Upper lobe of left lung (tissue), 6 donors: ENCODE data around the gene COL23A1. TPM values are rescaled to one million over a fixed set of nuclear protein-coding genes. Genes with fewer than 3 reads are reported as not detected.

Experiments
- ATAC-seq, 2 donors: fragments of 200-7000 bp; cut with Tn5 transposase; one replicate each; pipeline ENCODE4 v1.9.1; 2022; ENCODE audit warnings: mild to moderate bottlenecking in 2 of 2, moderate library complexity in 2 of 2; ENCODE audit not compliant: low FRiP score in 2 of 2
- DNase-seq, 2 donors: peaks; one replicate each; pipeline ENCODE4 v3.0.0-alpha.2; 2019 to 2020
- H3K27ac ChIP-seq, 4 donors: fragments of 200-600 bp; sonication (generic); one replicate each; pipeline ENCODE4 v1.5.1; 2016 to 2019
- H3K27me3 ChIP-seq, 4 donors: fragments of 200-600 bp; sonication (generic); one replicate each; pipeline ENCODE4 v1.5.1; 2017 to 2019
- H3K36me3 ChIP-seq, 4 donors: fragments of 200-600 bp; sonication (generic); one replicate each; pipeline ENCODE4 v1.5.1; 2016 to 2019
- H3K4me1 ChIP-seq, 4 donors: fragments of 200-600 bp; sonication (generic); one replicate each; pipeline ENCODE4 v1.5.1; 2018 to 2019
- H3K4me3 ChIP-seq, 4 donors: fragments of 200-600 bp; sonication (generic); one replicate each; pipeline ENCODE4 v1.5.1; 2017 to 2019; ENCODE audit warnings: mild to moderate bottlenecking in 2 of 4, moderate library complexity in 1 of 4
- H3K9me3 ChIP-seq, 4 donors: fragments of 200-600 bp; sonication (generic); one replicate each; pipeline ENCODE4 v1.5.1; 2018 to 2019
- CTCF ChIP-seq, 6 experiments: fragments of 450-650 bp in 4 of 6; fragments of 200-600 bp in 2 of 6; sonication (generic) in 2 of 6; IDR thresholded peaks; one replicate each; pipeline ENCODE4 v1.5.1; 2016 to 2019; ENCODE audit warnings: antibody characterized with exemption in 6 of 6
- EP300 ChIP-seq, 4 donors: sonication (generic); formaldehyde crosslinking; IDR thresholded peaks; one replicate each; pipeline ENCODE4 v1.5.1; 2017; ENCODE audit warnings: antibody characterized with exemption in 4 of 4, control low read depth in 2 of 4
- POLR2A ChIP-seq, 4 donors: fragments of 450-650 bp; IDR thresholded peaks; one replicate each; pipeline ENCODE4 v1.5.1; 2016 to 2017; ENCODE audit warnings: antibody characterized with exemption in 4 of 4, mild to moderate bottlenecking in 2 of 4
- POLR2AphosphoS5 ChIP-seq, 2 donors: sonication (generic); formaldehyde crosslinking; IDR thresholded peaks; one replicate each; pipeline ENCODE4 v1.5.1; 2017; ENCODE audit warnings: antibody characterized with exemption in 2 of 2
- WGBS, 2 donors: methylation state at CpG; one replicate each; pipeline ENCODE4 v1.1.5; 2017 to 2018; 5-methylcytosine and 5-hydroxymethylcytosine counted together
- total RNA-seq, 6 donors: library from RNA; depleted of rRNA in 4 of 6; stranded (reverse); fragments of >200 nt in 4 of 6; gene quantifications; one replicate each; pipeline versions ENCODE4 v1.1.0 to v1.2.1, GENCODE V29; 2016 to 2021
- donor health status: DM: no; HTN: no; CAD: no; lungs with moderate emphysema.
- donor health status: DM: no; HTN: yes; CAD: no; lungs with severe emphysema.

COL23A1 gene
- total RNA-seq, 6 donors from 2014 or later, result 0.61 to 3.1 (median 1.5) TPM

- no peak for ATAC-seq
- 91 to 96% methylated on average over 4 to 9 of the region's 9 CpGs for WGBS, 2 donors
- no peak overlapping the region for H3K27ac ChIP-seq
Observed at GRCh38 chr5:178280631-178281030, 309.6 kb downstream of the COL23A1 start.

GRCh38 chr5:178279723-178280438 lies 310.3 kb downstream of the COL23A1 start:
- WGBS, 2 donors, result 19 to 42% methylated on average over 17 to 32 of the region's 33 CpGs
- Histone ChIP-seq H3K4me1 (peaks cover 0 to 10% (median 6%) of the 10 kb centered on the region in 4 donors), H3K36me3 (no peaks in the 10 kb centered on the region), H3K27ac (no peak overlapping the region), H3K9me3 (peaks cover 4 to 13% (median 7%) of the 10 kb centered on the region in 4 donors), H3K4me3 (no peak overlapping the region), H3K27me3 (no peaks in the 10 kb centered on the region)
- TF ChIP-seq CTCF (IDR thresholded peaks at IDR 0.05), result peak; percentile 77 to 94 (median 88)
- no peak for TF ChIP-seq POLR2AphosphoS5 (IDR thresholded peaks at IDR 0.05)
- ATAC-seq, result peak; percentile 89 to 94
- peak; percentile 88 to 94 for DNase-seq

More at GRCh38 chr5:178280631-178281030, 309.6 kb downstream of the COL23A1 start:
- H3K4me1 ChIP-seq, result peaks cover 0 to 10% (median 6%) of the 10 kb centered on the region in 4 donors
- H3K4me3 ChIP-seq, result no peak overlapping the region
- TF ChIP-seq EP300 (IDR thresholded peaks at IDR 0.05), result no peak
- TF ChIP-seq CTCF (IDR thresholded peaks at IDR 0.05), result no peak
- no peak for TF ChIP-seq POLR2AphosphoS5 (IDR thresholded peaks at IDR 0.05)
- no peak for TF ChIP-seq POLR2A (IDR thresholded peaks at IDR 0.05)
- peaks cover 4 to 10% (median 7%) of the 10 kb centered on the region in 4 donors for H3K9me3 ChIP-seq
- DNase-seq, result peak in 1 of 2 donors; percentile 53
- no peaks in the 10 kb centered on the region for H3K27me3 ChIP-seq
- no peaks in the 10 kb centered on the region for H3K36me3 ChIP-seq

GRCh38 chr5:178279026-178279722 lies 311.0 kb downstream of the COL23A1 start:
- Histone ChIP-seq H3K4me3 (no peak overlapping the region), H3K36me3 (no peaks in the 10 kb centered on the region), H3K9me3 (peaks cover 4 to 13% (median 6%) of the 10 kb centered on the region in 4 donors), H3K27ac (no peak overlapping the region), H3K4me1 (peaks cover 0 to 14% (median 7%) of the 10 kb centered on the region in 4 donors), H3K27me3 (no peaks in the 10 kb centered on the region)
- ATAC-seq, result no peak
- DNase-seq, result no peak
- WGBS, 2 donors, result 82% methylated on average over 11 to 14 of the region's 14 CpGs
- TF ChIP-seq EP300 (IDR thresholded peaks at IDR 0.05) (no peak), CTCF (IDR thresholded peaks at IDR 0.05) (no peak), POLR2A (IDR thresholded peaks at IDR 0.05) (no peak), POLR2AphosphoS5 (IDR thresholded peaks at IDR 0.05) (no peak)

GRCh38 chr5:178278358-178279023 lies 311.7 kb downstream of the COL23A1 start:
- WGBS, 2 donors, result 84 to 87% methylated on average over 17 to 18 of the region's 18 CpGs
- Histone ChIP-seq H3K4me3 (no peak overlapping the region), H3K27ac (no peak overlapping the region), H3K4me1 (peaks cover 0 to 16% (median 7%) of the 10 kb centered on the region in 4 donors), H3K9me3 (peaks cover 0 to 7% (median 0%) of the 10 kb centered on the region in 4 donors), H3K36me3 (no peaks in the 10 kb centered on the region), H3K27me3 (no peaks in the 10 kb centered on the region)
- ATAC-seq, result no peak
- no peak for TF ChIP-seq POLR2AphosphoS5 (IDR thresholded peaks at IDR 0.05)
- no peak for TF ChIP-seq EP300 (IDR thresholded peaks at IDR 0.05)
- no peak for TF ChIP-seq CTCF (IDR thresholded peaks at IDR 0.05)
- TF ChIP-seq POLR2A (IDR thresholded peaks at IDR 0.05), result no peak
- peak in 1 of 2 donors; percentile 56 for DNase-seq
